NCI-H510A treated with DMSO at 0.1 percent for 48 hours (cell line): Measurements from ENCODE around the gene FFAR3.

ENCODE experiments used
- DNase-seq: peaks from one replicate; lab custom pipeline; 2025; lab: John Stamatoyannopoulos, UW

Gene FFAR3, protein sequence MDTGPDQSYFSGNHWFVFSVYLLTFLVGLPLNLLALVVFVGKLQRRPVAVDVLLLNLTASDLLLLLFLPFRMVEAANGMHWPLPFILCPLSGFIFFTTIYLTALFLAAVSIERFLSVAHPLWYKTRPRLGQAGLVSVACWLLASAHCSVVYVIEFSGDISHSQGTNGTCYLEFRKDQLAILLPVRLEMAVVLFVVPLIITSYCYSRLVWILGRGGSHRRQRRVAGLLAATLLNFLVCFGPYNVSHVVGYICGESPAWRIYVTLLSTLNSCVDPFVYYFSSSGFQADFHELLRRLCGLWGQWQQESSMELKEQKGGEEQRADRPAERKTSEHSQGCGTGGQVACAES

DNA sequence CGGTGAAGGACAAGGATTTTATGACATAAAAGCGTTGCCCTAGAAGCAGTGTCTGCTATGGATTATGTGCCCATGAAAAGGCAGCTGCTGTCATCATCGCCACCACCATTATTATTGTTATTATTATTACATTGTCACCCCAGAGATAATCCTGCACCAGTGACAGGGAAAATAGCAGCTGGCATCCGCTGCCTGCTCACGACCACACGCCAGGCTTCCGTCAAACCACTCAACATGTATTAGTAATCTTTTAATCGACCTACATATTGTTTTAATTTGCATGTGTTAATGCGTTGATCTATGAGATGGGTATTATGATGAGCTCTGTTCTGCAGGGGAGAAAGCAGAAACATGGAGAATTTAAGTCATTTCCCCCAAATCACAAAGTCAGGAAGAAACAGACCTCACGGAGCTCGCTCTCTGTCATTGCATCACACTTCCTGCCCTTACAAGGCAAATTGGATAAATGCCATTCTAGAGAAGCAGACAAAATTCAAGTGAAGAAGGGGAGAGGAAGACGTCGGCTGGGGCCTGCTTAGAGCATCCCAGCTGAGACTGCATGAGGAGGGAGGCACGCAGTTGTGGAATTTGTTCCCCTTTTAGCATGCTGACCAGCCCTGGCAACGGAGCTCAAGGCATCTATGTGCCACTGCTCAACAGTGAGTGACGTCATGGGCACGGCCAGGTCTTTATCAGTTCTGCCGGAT lies at the start of gene FFAR3:
FFAR3 (plus strand) TSS at position 594 of the 707 bp plus-strand sequence. CDS start 431 bp downstream, outside the sequence.
- no peak for DNase-seq

DNA sequence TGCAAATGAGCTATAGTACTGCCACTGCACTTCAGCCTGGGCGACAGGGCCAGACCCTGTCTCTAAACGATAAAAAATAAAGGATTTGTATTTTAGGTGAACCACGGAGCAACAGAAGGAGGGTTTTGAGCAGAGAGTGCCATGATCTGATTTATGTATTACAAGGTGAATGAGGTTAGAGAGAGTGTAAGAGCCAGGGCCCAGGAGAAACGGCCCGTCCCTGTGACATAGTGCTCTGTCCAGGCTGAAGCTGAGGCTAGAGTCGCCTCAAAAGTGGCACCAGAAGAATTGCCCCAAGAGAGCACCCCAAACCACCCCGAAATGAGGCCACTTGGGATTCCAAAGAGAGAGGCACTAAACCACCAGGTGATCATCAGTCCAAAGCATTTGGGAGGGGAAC lies 49.4 kb upstream of the FFAR3 start:
- no peak for DNase-seq

DNA sequence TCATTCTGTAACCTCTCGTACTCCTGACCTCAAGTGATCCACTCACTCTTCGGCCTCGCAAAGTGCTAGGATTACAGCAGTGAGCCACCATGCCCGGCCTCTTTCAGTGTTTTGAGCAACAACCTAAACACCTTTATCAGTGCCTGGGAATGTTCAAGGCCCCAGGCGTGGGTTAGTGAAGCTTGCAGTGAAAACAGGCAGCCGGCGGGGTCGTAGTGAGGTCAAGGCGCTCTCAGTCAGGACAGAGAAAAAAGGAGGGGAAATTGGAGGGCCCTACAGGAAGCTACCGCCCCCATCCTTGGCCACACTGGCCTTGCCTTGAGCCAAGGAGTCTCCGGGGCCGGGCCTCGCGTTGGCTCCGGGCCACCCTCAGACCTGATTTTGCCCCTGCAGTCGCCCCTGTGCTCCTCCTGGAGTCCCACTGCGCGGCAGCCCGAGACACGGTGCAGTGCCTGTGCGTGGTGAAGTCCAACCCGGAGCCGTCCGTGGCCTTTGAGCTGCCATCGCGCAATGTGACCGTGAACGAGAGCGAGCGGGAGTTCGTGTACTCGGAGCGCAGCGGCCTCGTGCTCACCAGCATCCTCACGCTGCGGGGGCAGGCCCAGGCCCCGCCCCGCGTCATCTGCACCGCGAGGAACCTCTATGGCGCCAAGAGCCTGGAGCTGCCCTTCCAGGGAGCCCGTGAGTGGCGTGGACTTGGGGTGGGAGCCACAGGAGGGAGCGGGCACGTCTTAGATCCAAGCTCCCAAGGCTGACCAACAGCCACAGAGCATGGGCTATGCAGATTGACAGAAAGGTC lies 48.6 kb upstream of the FFAR3 start:
- DNase-seq, result no peak

GRCh38 chr19:35310331-35310730 lies 47.9 kb upstream of the FFAR3 start:
- DNase-seq, result no peak

GRCh38 chr19:35310811-35311465 lies 47.3 kb upstream of the FFAR3 start:
- no peak for DNase-seq

- no peak for DNase-seq
Measured at GRCh38 chr19:35311901-35312665, 46.2 kb upstream of the FFAR3 start.

DNA sequence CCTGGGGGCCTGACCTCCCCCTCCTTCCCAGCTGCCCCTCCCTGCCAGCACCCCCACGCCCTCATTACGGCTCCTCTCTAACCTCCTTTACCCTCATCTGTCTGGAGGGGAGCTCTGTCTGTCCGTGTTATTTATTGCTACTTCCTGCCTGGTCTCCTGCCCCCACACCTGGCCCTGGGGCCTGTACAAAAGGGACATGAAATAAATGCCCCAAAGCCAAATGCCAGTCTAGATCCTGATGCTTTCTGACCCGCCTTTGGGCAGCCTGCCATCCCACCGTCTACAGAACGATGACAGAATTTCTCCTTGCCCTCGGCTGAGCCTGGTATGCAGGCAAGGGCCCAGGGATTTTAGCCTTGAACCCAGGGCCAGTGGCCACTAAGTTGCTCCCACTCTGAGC lies 44.7 kb upstream of the FFAR3 start:
- no peak for DNase-seq

- DNase-seq, result no peak
Measured at GRCh38 chr19:35314031-35314430, 44.2 kb upstream of the FFAR3 start.

DNA sequence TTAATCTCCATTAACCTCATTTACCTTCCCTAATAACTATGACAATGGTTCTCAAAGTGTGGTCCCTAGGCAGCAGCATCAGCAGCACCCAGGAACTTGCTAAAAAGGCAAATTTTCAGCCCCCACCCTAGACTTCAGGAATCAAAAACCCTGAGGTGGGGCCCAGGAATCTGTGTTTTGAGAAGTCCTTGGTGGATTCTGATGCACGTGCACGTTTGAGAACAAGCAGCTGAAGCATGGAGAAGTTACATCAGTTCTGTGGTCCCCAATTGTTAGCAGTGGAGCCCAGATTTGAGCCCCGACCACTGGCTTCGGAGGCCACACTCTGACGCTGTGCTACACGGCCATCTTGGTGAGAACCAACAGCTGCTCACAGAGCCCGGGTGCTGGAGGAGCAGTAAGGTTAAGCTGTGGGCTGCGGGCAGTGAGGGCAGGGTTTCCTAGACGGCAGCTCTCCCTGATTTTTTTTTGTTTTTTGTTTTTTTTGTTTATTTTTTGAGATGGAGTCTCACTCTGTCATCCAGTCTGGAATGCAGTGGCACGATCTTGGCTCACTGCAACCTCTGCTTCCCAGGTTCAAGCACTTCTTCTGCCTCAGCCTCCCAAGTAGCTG lies 43.3 kb upstream of the FFAR3 start:
- DNase-seq, result no peak

GRCh38 chr19:35315883-35316282 lies 42.4 kb upstream of the FFAR3 start:
- DNase-seq, result no peak

DNA sequence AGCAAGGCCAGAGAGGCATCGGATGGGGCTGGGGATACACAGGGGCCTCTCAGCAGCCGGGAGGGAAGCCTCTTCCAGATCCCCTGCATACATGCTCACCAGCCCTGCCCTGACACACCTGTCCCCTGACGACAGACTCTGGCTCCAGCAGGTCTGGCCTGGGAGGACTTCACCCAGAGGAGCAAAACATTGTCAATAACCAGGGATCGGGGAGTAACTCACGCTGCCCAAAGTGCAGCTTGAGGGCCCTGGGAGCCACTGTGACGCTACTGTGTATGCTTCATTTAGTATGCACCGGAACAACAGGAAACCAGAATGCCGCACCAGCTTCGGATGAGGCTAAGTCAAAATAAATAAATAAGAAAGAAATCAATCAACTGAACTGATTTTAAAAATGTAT lies 41.7 kb upstream of the FFAR3 start:
- DNase-seq, result no peak

- no peak for DNase-seq
Measured at GRCh38 chr19:35317464-35318043, 40.7 kb upstream of the FFAR3 start.

DNA sequence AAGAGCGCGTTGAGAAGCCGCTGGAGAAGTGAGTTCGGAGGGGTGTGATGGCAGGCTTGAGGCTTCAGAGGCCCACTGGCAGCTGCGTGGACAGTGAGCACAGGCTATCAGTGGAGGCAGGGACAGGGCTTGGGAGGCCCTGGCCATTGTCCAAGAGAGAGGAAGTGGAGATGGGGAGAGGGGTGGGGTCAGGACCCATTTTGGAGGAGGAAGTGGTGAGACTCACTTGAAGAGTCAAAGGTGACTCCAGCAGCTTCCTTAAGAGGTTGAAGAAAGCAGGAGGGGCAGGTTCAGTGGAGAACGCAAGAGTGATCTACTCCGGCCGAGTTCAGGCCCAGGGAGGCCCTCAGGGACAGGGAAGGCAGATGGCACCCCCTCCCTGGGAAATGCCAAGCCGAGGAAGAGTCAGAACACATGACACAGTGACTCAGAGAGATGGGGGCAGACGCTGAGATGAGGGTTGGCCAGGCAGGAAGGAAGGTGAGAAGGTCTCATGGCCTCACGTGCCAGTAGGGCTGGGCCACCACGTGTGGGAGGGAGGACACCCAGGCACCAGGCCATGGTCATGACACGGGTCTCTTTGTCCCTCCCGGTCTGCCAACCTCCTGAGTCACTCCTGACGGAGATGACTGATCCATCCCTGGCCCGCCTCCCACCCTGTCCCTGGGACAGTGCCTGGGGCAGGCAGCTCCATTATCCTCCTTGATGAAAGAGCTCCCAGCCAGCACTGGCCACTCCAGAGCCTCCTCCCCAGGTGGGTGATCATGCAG lies 39.4 kb upstream of the FFAR3 start:
- DNase-seq, result no peak

DNA sequence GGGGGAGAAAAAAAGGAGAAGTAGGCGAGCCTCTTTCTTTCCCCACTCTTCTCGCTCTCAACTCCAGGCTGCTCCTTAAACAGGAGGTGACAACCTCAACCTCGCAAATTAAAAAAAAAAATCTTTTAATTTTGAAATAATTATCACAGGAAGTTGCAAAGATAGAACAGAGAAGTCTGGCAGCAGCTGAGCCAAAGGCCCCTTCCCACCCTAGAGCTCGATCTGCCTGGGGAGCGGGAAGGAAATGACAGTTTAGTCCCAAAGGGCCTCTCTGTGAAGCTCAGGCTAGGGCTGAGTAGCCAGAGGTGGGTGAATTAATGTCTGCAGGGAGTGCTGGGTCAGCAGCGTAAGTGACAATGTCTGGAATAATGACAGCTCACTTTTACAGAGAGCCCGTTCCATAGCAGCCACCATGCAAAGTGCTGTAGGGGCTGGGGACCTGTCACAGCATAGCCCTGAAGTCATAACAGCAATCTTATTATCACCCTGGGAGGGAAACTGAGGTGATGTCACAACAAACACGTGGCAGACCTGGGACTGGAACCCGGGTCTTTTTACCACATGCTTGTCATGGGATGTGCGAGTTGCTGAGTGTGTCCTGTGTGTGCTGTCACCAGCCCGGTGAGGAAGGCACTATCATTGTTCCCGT lies 38.1 kb upstream of the FFAR3 start:
- DNase-seq, result no peak

- DNase-seq, result no peak
Measured at GRCh38 chr19:35321291-35321690, 37.0 kb upstream of the FFAR3 start.

DNA sequence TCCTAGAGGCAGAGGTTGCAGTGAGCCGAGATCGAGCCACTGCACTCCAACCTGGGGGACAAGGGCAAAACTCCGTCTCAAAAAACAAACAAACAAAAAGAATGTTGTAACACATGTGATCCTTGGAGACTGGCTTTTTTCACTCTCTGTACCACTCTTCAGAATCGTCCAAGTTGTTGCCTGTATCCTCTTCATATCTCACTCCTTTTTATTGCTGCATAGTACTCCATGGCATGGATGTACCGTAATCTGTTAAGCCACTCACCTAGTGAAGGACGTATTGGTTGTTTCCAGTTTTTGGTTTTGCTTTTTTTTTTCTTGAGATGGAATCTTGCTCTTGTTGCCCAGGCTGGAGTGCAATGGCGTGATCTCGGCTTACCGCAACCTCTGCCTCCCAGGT lies 36.2 kb upstream of the FFAR3 start:
- DNase-seq, result no peak

DNA sequence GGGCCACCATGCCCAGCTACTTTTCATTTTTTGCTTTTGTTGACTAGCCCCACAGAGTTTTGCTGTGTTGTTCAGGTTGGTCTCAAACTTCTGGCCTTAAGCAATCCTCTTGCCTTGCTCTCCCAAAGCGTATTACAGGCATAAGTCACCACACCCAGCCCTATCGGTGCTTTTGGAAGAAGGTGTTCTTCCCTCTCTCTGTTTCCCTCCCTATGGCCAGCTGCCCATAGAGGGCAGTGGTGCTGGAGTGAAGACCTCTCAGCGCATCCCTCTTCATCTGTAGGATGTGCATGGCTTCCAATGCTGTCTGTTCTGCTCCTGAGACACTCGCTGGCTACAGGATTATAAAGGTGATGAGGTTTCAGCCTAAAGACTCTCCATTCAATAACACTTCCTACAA lies 30.6 kb upstream of the FFAR3 start:
- DNase-seq, result no peak

- no peak for DNase-seq
Measured at GRCh38 chr19:35328851-35329285, 29.4 kb upstream of the FFAR3 start, which contains the start of gene CD22. Gene CD22 (plus strand): TSS chr19:35329187. CDS start chr19:35332041, 2,854 bp downstream.

DNA sequence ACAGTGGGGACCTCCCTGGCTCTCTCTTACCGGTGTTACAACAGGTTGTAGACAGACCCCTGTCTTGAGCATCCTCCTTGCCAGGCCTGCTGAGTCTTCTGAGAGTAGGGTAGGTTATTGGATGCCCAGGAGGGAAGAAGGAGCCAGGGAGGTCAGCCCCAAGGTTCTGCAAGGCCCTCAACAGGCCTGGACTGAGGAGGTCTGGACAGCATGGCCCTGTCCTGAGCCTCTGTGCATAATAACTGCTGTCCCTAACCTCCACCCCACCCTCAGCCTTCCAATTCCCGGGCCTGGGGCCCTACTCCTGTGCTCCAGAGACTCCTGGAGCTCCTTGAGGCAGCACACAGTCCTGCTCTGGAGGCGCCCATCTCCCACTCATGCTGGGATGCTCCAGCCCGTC lies 28.9 kb upstream of the FFAR3 start:
- no peak for DNase-seq
